GM12865 (cell line): Measurements from ENCODE around the gene CUX1.
"Not testable (repeated sequence)": the region's sequence is repeated elsewhere in the genome, so short reads cannot be mapped to it uniquely, and the experiment has no call there.

Source experiments
- DNase-seq: peaks from one replicate; pipeline ENCODE4 v3.0.0; 2010; ENCODE audit warnings: low read depth
- H3K4me3 ChIP-seq: 2 replicates; pipeline ENCODE4 v1.5.1; 2011; ENCODE audit warnings: mild to moderate bottlenecking, low read depth, low read length, control low read depth
- TF ChIP-seq, protein P1 (sequence below): IDR thresholded peaks from 2 replicates; pipeline ENCODE4 v1.5.1; 2011; ENCODE audit warnings: low read length, control low read depth, low read depth, inconsistent platforms; ENCODE audit not compliant: insufficient read depth; ENCODE audit errors: missing control alignments

Gene CUX1

DNA sequence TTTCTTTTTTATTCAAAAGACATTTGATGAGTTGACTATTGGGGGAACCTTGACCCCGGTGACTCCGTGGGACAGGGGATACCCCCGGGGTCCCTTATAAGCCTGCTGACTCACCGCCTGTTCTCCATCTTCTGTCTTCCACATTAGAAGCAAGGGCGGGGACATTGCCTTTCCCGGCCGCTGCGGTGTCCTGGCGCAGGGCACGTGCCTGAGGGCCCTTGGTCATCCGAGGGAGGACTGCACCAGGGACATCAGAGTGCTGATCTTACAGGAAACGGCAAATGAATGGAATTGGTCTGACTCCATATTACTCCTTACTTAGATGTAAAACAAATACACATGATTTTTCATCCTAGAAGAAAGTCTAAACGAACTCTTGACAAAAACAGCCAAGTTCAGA lies 170.1 kb downstream of the CUX1 start:
- DNase-seq, result no peak
- TF ChIP-seq, protein P1, sequence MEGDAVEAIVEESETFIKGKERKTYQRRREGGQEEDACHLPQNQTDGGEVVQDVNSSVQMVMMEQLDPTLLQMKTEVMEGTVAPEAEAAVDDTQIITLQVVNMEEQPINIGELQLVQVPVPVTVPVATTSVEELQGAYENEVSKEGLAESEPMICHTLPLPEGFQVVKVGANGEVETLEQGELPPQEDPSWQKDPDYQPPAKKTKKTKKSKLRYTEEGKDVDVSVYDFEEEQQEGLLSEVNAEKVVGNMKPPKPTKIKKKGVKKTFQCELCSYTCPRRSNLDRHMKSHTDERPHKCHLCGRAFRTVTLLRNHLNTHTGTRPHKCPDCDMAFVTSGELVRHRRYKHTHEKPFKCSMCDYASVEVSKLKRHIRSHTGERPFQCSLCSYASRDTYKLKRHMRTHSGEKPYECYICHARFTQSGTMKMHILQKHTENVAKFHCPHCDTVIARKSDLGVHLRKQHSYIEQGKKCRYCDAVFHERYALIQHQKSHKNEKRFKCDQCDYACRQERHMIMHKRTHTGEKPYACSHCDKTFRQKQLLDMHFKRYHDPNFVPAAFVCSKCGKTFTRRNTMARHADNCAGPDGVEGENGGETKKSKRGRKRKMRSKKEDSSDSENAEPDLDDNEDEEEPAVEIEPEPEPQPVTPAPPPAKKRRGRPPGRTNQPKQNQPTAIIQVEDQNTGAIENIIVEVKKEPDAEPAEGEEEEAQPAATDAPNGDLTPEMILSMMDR, result no peak
- H3K4me3 ChIP-seq, result no peak overlapping the region

DNA sequence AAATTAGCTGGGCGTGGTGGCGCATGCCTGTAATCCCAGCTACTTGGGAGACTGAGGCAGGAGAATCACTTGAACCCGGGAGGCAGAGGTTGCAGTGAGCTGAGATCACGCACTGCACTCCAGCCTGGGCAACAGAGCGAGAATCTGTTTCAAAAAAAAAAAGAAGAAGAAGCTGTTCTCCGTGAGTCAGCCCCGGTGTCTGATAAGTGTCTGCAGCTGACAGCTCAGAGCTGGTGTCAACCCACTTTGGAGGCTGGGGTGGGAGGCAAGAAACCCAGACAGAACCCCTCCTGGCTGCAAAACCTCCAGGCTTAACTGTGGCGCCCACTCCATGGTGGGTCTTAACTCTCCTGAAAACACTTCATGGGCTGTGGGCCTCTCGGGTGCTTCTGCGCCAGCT lies 170.6 kb downstream of the CUX1 start:
- not testable (repeated sequence) for DNase-seq

GRCh38 chr7:101988513-101988912 lies 171.1 kb downstream of the CUX1 start:
- no peak for DNase-seq
- TF ChIP-seq, protein P1, result no peak
- no peak overlapping the region for H3K4me3 ChIP-seq

More for the DNA sequence above, 170.6 kb downstream of the CUX1 start:
- not testable (repeated sequence) for H3K4me3 ChIP-seq

DNA sequence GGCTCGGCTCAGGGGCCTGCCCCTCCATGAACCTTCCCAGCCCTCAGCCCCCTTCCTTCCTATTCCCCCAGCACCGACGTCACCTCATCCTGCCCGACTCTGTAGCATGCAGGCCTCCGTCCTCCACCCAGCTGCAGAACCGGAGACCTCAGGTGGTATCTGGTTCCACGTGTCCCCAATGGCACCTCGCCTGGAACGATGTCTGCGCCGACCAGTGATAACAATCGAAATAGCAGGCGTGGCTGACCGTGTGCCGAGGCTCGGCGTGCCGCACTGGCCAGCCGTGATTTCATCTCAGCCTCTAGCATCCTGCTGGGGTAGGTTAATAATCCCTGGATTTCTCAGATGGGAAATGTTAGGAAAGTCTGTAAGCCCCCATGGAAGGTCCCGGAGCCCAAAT lies 171.7 kb downstream of the CUX1 start:
- DNase-seq, result no peak
- TF ChIP-seq, protein P1, result no peak
- no peak overlapping the region for H3K4me3 ChIP-seq

- H3K4me3 ChIP-seq, result peak overlapping the region; percentile 49
- TF ChIP-seq, protein P1, result no peak
- peak; percentile 94 for DNase-seq
These were observed 173.5 kb downstream of the CUX1 start for GRCh38 chr7:101990811-101991418.

- no peak for DNase-seq
- TF ChIP-seq, protein P1, result no peak
- no peak overlapping the region for H3K4me3 ChIP-seq
These were observed 174.4 kb downstream of the CUX1 start for GRCh38 chr7:101991860-101992259.

DNA sequence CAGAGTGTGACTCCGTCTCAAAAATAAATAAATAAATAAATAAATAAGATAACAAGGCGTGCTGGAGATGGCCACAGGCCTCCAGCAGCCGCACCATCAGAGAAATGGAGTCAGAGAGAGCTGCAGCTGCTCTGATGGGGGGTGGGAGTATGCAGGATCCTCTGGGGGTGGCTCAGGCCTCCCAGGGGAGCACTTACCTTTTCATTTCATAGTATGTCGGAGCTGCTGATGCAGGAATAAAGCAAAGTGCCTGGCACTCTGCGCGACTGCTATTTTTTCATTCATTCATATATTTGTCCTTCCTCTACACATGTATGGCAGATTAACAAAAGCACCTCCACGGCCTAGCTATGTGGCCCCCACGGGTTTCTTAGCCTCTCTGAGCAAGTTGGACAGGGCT lies 175.9 kb downstream of the CUX1 start:
- no peak overlapping the region for H3K4me3 ChIP-seq
- TF ChIP-seq, protein P1, result no peak
- no peak for DNase-seq
